Ammon's horn (tissue), 1 donor: ENCODE results near the gene MLH1.

Experiments
- DNase-seq: peaks from one replicate; pipeline ENCODE4 v3.0.0-alpha.2; 2016; ENCODE audit warnings: low spot score

MLH1 gene

DNA sequence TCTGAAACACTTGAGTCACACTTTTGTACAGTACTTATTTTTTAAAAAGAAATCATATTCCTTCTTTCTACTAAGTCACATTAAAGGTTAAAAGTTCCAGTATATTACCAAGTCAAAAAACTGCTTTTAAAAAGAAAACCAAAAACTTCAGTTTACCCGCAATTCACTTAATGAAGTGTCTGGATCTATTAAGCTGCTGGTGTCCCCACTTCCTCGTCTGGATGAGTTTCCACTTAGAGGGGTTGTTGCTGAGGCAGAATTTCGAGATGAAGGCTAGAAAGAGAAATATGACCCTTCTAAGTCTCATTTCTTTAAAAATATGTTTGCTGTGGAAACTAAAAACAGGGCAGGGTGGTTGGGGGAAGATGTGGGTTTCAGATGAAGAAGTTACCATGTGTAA is 101.3 kb downstream of the MLH1 start:
- DNase-seq: no peak

DNA sequence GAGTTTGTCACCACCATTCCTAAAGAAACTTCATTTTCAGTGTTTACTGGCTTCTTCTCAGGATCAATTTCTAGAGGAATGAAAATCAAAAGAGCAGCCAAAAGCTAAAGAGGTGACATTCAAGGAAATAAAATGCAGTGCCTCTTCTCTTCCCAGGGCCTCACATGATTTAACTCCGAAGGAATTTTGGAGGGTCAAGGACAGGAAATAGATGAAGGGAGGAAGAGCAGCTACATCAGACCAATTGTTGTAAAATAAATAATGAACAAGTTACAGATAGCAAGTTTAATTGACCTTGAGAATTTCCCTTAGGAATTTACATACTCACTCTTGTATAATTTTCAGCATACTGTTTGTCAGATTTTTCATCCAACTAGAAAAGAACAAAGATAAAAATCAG is 103.0 kb downstream of the MLH1 start:
- DNase-seq: no peak

DNA sequence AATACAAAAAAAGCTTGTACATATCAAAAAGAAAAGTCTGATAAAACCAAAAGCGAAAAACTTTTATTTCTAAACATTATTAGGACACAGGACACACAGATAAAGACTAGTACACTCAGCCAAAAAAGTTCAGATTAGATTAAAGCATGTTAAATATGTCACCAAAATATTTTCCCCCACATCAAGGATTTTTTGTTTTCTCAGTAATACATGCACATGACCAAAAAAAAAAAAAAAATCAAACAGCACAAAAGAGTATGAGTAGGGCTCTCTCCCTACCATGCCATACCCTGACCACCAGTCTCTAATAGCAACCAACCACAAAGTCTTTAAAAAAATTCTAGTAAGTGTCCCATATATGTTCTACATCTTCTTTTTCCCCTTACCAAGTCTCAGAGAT is 103.7 kb downstream of the MLH1 start:
- no peak for DNase-seq

DNA sequence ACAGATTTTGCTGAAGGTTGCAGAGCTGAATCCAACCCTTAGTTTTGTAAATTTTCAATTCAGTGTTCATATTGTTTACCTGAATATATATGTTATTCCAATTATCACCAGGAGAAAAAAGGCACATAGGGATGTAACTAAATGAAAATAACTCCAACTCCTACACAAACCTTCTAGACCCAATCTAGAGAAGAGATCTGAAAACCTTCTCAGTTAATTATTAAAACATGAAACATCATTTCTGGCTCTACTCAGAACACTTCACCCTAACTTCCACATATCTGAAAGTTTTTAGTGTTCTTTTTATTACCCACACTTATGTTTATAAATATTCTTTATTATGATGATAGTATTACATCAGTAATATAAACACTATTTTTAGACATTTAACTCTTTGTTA is 104.5 kb downstream of the MLH1 start:
- no peak for DNase-seq

DNA sequence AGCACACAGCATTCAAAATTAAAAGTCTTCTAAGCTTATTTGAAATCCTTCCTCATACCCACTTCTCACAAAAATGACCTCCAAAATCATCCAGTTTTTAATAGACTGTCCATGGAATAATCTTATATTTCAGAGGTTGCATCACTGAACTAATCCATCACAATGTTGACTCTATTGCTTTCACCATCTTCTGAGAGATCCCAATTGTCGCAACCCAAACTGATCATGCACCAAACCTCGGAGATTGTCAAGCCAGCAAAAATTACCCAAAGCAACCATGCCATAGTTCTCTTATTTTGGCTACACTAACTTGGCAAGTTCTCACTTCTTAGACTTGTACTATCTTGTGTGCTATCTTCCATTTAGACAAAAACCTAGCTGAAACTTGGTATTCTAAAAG is 105.6 kb downstream of the MLH1 start:
- no peak for DNase-seq

DNA sequence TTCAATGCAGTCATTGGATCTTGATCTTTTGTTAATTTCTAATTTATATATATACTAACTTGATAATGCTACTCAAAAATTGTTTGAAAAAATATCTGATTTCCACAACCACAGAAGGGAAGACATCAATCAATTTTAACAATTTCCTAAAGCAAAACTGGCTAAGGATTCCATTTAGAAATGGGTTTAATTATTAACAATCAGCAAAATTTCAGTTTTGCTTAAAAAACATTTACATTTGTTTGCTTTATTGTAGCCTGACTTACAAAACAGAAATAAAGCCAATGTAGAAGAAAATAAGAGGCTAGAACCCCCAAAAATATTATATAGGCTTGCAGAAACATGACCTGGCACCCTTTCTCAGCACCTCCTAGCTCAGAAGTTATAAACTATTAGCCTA is 106.2 kb downstream of the MLH1 start:
- no peak for DNase-seq

DNA sequence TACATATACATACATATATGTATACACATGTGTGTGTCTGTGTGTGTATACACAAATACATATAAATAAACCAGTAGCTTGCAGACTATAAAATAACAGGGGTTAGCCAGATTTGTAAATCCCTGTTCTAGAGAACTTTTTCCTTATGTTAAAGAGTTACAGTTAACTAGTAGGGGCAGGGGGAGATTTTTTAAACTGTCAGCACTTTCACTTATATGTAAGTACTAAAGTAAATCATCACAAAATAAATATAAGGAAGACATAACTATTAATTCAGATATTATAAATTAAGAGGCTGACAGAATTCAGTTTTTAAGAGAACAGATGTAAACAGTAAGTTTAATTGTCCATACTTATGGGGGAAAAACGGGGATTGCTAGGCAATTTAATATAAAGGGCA is 107.1 kb downstream of the MLH1 start:
- DNase-seq: no peak
